Pancreas (tissue), 10 donors: ENCODE data around the gene ZNF280D. TPM values are rescaled to one million over a fixed set of nuclear protein-coding genes. Genes with fewer than 3 reads are reported as not detected.

Experiments used
- ATAC-seq, 4 donors: fragments of 200-7000 bp; cut with Tn5 transposase; one replicate each; pipeline versions ENCODE4 v1.8.0 to v1.9.1; 2020; ENCODE audit warnings: mild to moderate bottlenecking in 4 of 4, moderate library complexity in 4 of 4
- DNase-seq, 6 donors: peaks; one replicate each; pipeline ENCODE4 v3.0.0-alpha.2; 2020
- FAIRE-seq: peaks from 2 replicates; lab custom pipeline; 2012; peaks lifted over from hg19 to GRCh38; lab: Jason Lieb, UNC
- H3K27ac ChIP-seq, 4 donors: fragments of 200-600 bp; sonication (generic); 1 replicate in 3 of 4; 2 replicates in 1 of 4; pipeline versions ENCODE4 v1.5.0 to v1.8.0; 2020
- H3K27me3 ChIP-seq, 4 donors: fragments of 200-600 bp; one replicate each; pipeline ENCODE4 v1.8.0; 2021
- H3K36me3 ChIP-seq, 3 donors: fragments of 200-600 bp; sonication (generic) in 1 of 3; one replicate each; pipeline versions ENCODE4 v1.5.0 to v1.8.0; 2020 to 2021
- H3K4me1 ChIP-seq, 3 donors: fragments of 200-600 bp; one replicate each; pipeline ENCODE4 v1.8.0; 2021
- H3K4me3 ChIP-seq, 4 donors: fragments of 200-600 bp; sonication (generic) in 2 of 4; one replicate each; pipeline versions ENCODE4 v1.5.0 to v1.8.0; 2020 to 2021
- H3K9me3 ChIP-seq, 4 donors: fragments of 200-600 bp; one replicate each; pipeline ENCODE4 v1.8.0; 2021
- WGBS, 2 donors: extraction: QIAGEN DNeasy Blood & Tissue Kit; methylation state at CpG; one replicate each; pipeline ENCODE4 v1.1.7; 2013; 5-methylcytosine and 5-hydroxymethylcytosine counted together
- intact Hi-C, 3 donors: fragments of 100-400 bp; cut with DNase I; formaldehyde crosslinking; loops; one replicate each; pipeline versions ENCODE4 v1.11.1 to v1.14.2; 2022
- polyA plus RNA-seq, 2 donors: library from polyadenylated mRNA; stranded (reverse); fragments of 200-250 nt; gene quantifications; one replicate each; pipeline ENCODE4 v1.2.3, GENCODE V29; 2013
- total RNA-seq, 6 donors: library from RNA; stranded (reverse); fragmentation: NEBNext Ultra II Directional in 4 of 6; extraction: Animal tissue kit (Norgen Biotek cat#: 25700) in 4 of 6; gene quantifications; one replicate each; pipeline versions ENCODE4 v1.2.1 to v1.2.4, GENCODE V29; 2021 to 2023
- TF ChIP-seq, protein P1 (sequence below), 4 donors: fragments of 200-600 bp; sonication (generic) in 3 of 4; IDR thresholded peaks; one replicate each; pipeline versions ENCODE4 v1.5.0 to v1.8.0; 2021; ENCODE audit warnings: antibody characterized with exemption in 4 of 4
- donor health status: healthy with polysubstance abuse.
- donor health status: DM: no; HTN: no; CAD: no; lungs with moderate emphysema.
- donor health status: DM: no; HTN: no; CAD: no.
- donor health status: control.
- donor health status: control.
- donor health status: Bipolar disorder and iron deficiency.
- donor health status: DM: yes; HTN: yes; CAD: no.
- donor health status: DM: no; HTN: no; CAD: no.
- donor health status: DM: no; HTN: no; CAD: no.
- donor health status: DM: yes; HTN: yes; CAD: no.

ZNF280D gene
- total and polyA plus RNA-seq, 8 donors = 13.9 to 31.6 (median 23.1) TPM

DNA sequence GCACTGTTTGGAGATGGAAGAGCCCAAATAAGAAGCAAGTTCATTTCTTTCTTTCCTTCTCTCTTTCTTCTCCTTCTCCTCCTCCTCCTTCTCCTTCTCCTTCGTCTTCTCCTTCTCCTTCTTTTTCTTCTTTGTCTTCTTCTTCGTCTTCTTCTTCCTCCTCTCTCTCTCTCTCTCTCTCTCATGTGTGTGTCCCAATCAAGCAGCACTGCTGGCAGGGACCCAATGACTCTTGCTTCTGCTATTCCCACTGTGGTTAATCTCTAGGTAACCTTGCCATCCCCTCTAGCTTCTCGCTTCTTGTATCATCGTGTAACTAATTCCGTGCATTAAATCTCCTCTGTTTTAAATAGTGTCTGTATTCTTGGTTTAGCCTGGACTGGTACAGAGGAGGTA is 26.1 kb upstream of the ZNF280D start:
- intact Hi-C loops = no loop called here
- 77 to 83% methylated on average over 5 of the region's 5 CpGs for WGBS, 2 donors
- no peaks in the 10 kb centered on the region for H3K36me3 ChIP-seq
- no peak overlapping the region for H3K4me3 ChIP-seq
- H3K27ac ChIP-seq = no peak overlapping the region
- H3K27me3 ChIP-seq = no peaks in the 10 kb centered on the region
- no peak for DNase-seq
- ATAC-seq = no peak
- no peak for FAIRE-seq
- H3K4me1 ChIP-seq = peaks cover 0 to 6% (median 0%) of the 10 kb centered on the region in 3 donors
- TF ChIP-seq, protein P1, sequence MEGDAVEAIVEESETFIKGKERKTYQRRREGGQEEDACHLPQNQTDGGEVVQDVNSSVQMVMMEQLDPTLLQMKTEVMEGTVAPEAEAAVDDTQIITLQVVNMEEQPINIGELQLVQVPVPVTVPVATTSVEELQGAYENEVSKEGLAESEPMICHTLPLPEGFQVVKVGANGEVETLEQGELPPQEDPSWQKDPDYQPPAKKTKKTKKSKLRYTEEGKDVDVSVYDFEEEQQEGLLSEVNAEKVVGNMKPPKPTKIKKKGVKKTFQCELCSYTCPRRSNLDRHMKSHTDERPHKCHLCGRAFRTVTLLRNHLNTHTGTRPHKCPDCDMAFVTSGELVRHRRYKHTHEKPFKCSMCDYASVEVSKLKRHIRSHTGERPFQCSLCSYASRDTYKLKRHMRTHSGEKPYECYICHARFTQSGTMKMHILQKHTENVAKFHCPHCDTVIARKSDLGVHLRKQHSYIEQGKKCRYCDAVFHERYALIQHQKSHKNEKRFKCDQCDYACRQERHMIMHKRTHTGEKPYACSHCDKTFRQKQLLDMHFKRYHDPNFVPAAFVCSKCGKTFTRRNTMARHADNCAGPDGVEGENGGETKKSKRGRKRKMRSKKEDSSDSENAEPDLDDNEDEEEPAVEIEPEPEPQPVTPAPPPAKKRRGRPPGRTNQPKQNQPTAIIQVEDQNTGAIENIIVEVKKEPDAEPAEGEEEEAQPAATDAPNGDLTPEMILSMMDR (IDR thresholded peaks at IDR 0.05) = no peak
- H3K9me3 ChIP-seq = no peaks in the 10 kb centered on the region

GRCh38 chr15:56758770-56759449 is 25.6 kb upstream of the ZNF280D start:
- Histone ChIP-seq H3K27ac (no peak overlapping the region), H3K9me3 (no peaks in the 10 kb centered on the region), H3K4me3 (no peak overlapping the region), H3K4me1 (peaks cover 0 to 6% (median 0%) of the 10 kb centered on the region in 3 donors), H3K27me3 (no peaks in the 10 kb centered on the region), H3K36me3 (no peaks in the 10 kb centered on the region)
- intact Hi-C loops = no loop called here
- ATAC-seq = no peak
- TF ChIP-seq, protein P1 (IDR thresholded peaks at IDR 0.05) = no peak
- WGBS, 2 donors = 93 to 96% methylated on average over 2 of the region's 2 CpGs
- no peak for DNase-seq
- FAIRE-seq = no peak

DNA sequence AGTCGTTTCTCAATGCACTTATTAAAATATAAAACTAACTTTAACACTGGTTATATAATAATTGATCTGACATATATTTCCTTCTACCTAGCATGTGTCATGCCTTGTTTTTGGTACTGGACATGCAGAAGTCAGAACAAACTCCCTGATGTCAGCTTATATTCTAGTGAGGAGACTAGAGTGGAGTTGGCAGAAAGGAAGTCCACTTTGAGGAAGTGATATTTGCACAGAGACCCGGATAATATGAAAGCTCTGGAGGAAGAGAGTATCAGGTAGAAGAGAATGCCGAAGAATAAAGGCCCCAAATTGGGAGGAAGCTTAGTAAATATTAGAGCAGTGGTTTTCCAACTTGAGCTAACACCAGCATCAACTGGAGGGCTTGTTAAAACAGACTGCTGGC is 24.6 kb upstream of the ZNF280D start:
- Histone ChIP-seq H3K27me3 (no peaks in the 10 kb centered on the region), H3K9me3 (no peaks in the 10 kb centered on the region), H3K4me3 (no peak overlapping the region), H3K4me1 (peaks cover 0 to 6% (median 0%) of the 10 kb centered on the region in 3 donors), H3K27ac (no peak overlapping the region), H3K36me3 (no peaks in the 10 kb centered on the region)
- DNase-seq (no peak), ATAC-seq (peak in 1 of 4 donors; percentile 48), FAIRE-seq (no peak)
- intact Hi-C loops = no loop called here
- TF ChIP-seq, protein P1 (IDR thresholded peaks at IDR 0.05) = no peak
- whole genome bisulfite sequencing, 2 donors = 67 to 71% methylated on average over 3 of the region's 3 CpGs

DNA sequence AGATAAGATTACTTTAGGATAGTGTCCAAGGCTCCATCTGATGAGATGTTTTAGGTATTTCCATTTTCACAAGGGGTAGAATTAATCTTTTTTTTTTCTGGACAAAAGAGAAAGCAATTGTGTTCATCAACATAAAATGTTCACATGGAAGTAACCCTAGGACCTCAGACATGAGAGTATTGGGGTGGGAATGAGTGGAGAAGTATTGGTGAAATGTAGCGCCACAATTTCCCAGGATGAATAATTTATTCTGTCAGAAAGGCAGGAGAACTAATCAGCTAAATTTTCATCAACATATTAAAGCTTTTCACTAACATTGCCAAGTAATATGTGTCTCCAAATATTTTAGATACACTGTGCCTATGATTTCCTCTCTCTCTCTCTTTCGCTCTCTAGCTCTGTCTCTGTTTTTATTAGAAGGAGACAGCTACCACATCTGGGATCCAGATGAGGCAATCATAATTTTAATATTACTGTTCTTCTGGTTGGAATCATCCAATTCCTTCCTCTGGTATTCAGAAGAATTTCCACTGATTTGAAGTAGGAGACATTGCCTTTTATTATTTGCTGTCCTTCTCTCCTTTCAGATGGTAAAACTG is 21.6 kb upstream of the ZNF280D start:
- DNase-seq = no peak
- Histone ChIP-seq H3K36me3 (no peaks in the 10 kb centered on the region), H3K9me3 (no peaks in the 10 kb centered on the region), H3K4me1 (peaks cover 0 to 2% (median 0%) of the 10 kb centered on the region in 3 donors), H3K27ac (no peak overlapping the region), H3K4me3 (no peak overlapping the region), H3K27me3 (no peaks in the 10 kb centered on the region)
- TF ChIP-seq, protein P1 (IDR thresholded peaks at IDR 0.05) = no peak
- no peak for FAIRE-seq
- 92 to 96% methylated on average over 2 of the region's 2 CpGs for WGBS, 2 donors
- intact Hi-C loops = no loop called here
- no peak for ATAC-seq

GRCh38 chr15:56752986-56753385 is 19.7 kb upstream of the ZNF280D start:
- Histone ChIP-seq H3K27me3 (no peaks in the 10 kb centered on the region), H3K9me3 (no peaks in the 10 kb centered on the region), H3K4me1 (no peaks in the 10 kb centered on the region), H3K4me3 (no peak overlapping the region), H3K36me3 (no peaks in the 10 kb centered on the region), H3K27ac (no peak overlapping the region)
- 95 to 98% methylated on average over 1 of the region's 1 CpG for WGBS, 2 donors
- ATAC-seq = no peak
- no peak for FAIRE-seq
- DNase-seq = no peak
- intact Hi-C loops = no loop called here
- TF ChIP-seq, protein P1 (IDR thresholded peaks at IDR 0.05) = no peak
